Measurements from ENCODE around the gene TRAF2.

TRAF2 gene

GRCh38 chr9:136962701-136963248 is 76.5 kb downstream of the TRAF2 start:
- H3K4me3 ChIP-seq (ENCODE audit: low read length) = no peak overlapping the region
- TF ChIP-seq ZNF274 (IDR thresholded peaks at IDR 0.05; ENCODE audit: low read depth, low read length) = no peak

- no peak overlapping the region for H3K4me3 ChIP-seq (ENCODE audit: low read length)
- no peak for TF ChIP-seq ZNF274 (IDR thresholded peaks at IDR 0.05; ENCODE audit: low read depth, low read length)
These were observed 77.0 kb downstream of the TRAF2 start for GRCh38 chr9:136963341-136963740.

GRCh38 chr9:136963751-136964150 is 77.4 kb downstream of the TRAF2 start:
- TF ChIP-seq ZNF274 (IDR thresholded peaks at IDR 0.05; ENCODE audit: low read depth, low read length) = no peak

GRCh38 chr9:136964171-136964689 is 77.9 kb downstream of the TRAF2 start:
- TF ChIP-seq ZNF274 (IDR thresholded peaks at IDR 0.05; ENCODE audit: low read depth, low read length) = no peak
- no peak overlapping the region for H3K4me3 ChIP-seq (ENCODE audit: low read length)

More at GRCh38 chr9:136963751-136964150, 77.4 kb downstream of the TRAF2 start:
- H3K4me3 ChIP-seq (ENCODE audit: low read length) = no peak overlapping the region

GRCh38 chr9:136964833-136965422 is 78.6 kb downstream of the TRAF2 start:
- H3K4me3 ChIP-seq (ENCODE audit: low read length) = no peak overlapping the region
- TF ChIP-seq ZNF274 (IDR thresholded peaks at IDR 0.05; ENCODE audit: low read depth, low read length) = no peak

GRCh38 chr9:136965771-136966484 is 79.6 kb downstream of the TRAF2 start:
- no peak for TF ChIP-seq ZNF274 (IDR thresholded peaks at IDR 0.05; ENCODE audit: low read depth, low read length)
- H3K4me3 ChIP-seq (ENCODE audit: low read length) = no peak overlapping the region

GRCh38 chr9:136968333-136969127 is 82.2 kb downstream of the TRAF2 start:
- no peak overlapping the region for H3K4me3 ChIP-seq (ENCODE audit: low read length)
- no peak for TF ChIP-seq ZNF274 (IDR thresholded peaks at IDR 0.05; ENCODE audit: low read depth, low read length)

- no peak overlapping the region for H3K4me3 ChIP-seq (ENCODE audit: low read length)
- TF ChIP-seq ZNF274 (IDR thresholded peaks at IDR 0.05; ENCODE audit: low read depth, low read length) = no peak
These were observed 82.8 kb downstream of the TRAF2 start for GRCh38 chr9:136969150-136969549.

GRCh38 chr9:136969774-136970173 is 83.5 kb downstream of the TRAF2 start:
- no peak for TF ChIP-seq ZNF274 (IDR thresholded peaks at IDR 0.05; ENCODE audit: low read depth, low read length)
- no peak overlapping the region for H3K4me3 ChIP-seq (ENCODE audit: low read length)

GRCh38 chr9:136970361-136970760 is 84.0 kb downstream of the TRAF2 start:
- H3K4me3 ChIP-seq (ENCODE audit: low read length) = no peak overlapping the region
- no peak for TF ChIP-seq ZNF274 (IDR thresholded peaks at IDR 0.05; ENCODE audit: low read depth, low read length)

- no peak overlapping the region for H3K4me3 ChIP-seq (ENCODE audit: low read length)
- TF ChIP-seq ZNF274 (IDR thresholded peaks at IDR 0.05; ENCODE audit: low read depth, low read length) = no peak
These were observed 85.4 kb downstream of the TRAF2 start for GRCh38 chr9:136971746-136972145.

GRCh38 chr9:136972335-136972734 is 86.0 kb downstream of the TRAF2 start:
- TF ChIP-seq ZNF274 (IDR thresholded peaks at IDR 0.05; ENCODE audit: low read depth, low read length) = no peak
- no peak overlapping the region for H3K4me3 ChIP-seq (ENCODE audit: low read length)

- no peak overlapping the region for H3K4me3 ChIP-seq (ENCODE audit: low read length)
- no peak for TF ChIP-seq ZNF274 (IDR thresholded peaks at IDR 0.05; ENCODE audit: low read depth, low read length)
These were observed 86.4 kb downstream of the TRAF2 start for GRCh38 chr9:136972743-136973142.

Data from GM08714 (cell line).